OCI-LY7 (cell line): ENCODE data around the gene ADAM22.

Experiments used
- CTCF ChIP-seq: fragments of 200-600 bp; sonication (generic); conservative IDR thresholded peaks from 2 replicates; pipeline ENCODE4 v1.5.1; 2014; ENCODE audit warnings: mild to moderate bottlenecking, antibody characterized with exemption, low read length, moderate library complexity, mixed read lengths
- EZH2phosphoT487 ChIP-seq: fragments of 200-600 bp; sonication (generic); IDR thresholded peaks from 2 replicates; pipeline ENCODE4 v1.6.1; 2018; ENCODE audit warnings: low read depth, borderline replicate concordance, mild to moderate bottlenecking, mixed run types, antibody characterized with exemption, low read length, moderate library complexity, mixed read lengths

DNA sequence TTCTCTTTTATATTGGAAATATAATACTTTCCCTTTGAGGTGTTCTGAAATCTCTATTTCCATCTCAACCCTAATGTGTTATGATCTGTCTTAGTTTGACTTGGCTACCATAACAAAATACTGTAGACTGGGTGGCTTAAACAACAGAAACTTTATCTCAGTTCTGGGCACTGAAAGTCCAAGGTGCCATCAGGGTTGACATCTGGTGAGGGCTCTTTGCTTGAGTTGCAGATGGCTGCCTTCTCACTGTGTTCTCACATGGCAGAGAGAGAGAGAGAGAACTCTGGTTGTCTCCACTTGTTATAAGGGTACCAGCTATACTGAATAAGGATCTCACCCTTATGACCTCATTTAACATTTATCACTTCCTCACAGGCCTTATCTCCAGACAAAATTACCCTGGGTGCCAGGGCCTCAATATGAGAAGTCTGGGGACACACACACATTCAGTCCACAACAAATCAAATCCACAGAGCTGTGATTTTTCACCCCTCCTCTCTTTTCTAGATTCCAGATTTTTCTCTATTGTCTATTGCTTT is 181.3 kb downstream of the ADAM22 start:
- no peak for TF ChIP-seq EZH2phosphoT487
- no peak for TF ChIP-seq CTCF
